Mesendoderm (in vitro differentiated cells): Measurements from ENCODE around the gene FMN1.

ENCODE experiments used
- DNase-seq: peaks from one replicate; pipeline ENCODE4 v3.0.0; 2013
- H2AK5ac ChIP-seq: 2 replicates; pipeline ENCODE4 v1.6.1; 2013; ENCODE audit warnings: low read length, inconsistent platforms
- H2BK120ac ChIP-seq: 2 replicates; pipeline ENCODE4 v1.6.1; 2013; ENCODE audit warnings: low read depth, mild to moderate bottlenecking, low read length, moderate library complexity, mixed read lengths
- H2BK15ac ChIP-seq: replicated peaks from 2 replicates; pipeline ENCODE4 v1.6.1; 2013; ENCODE audit warnings: low read depth, mild to moderate bottlenecking, moderate library complexity
- H2BK5ac ChIP-seq: 2 replicates; pipeline ENCODE4 v1.6.1; 2013; ENCODE audit warnings: low read length, inconsistent platforms
- H3K18ac ChIP-seq: 2 replicates; pipeline ENCODE4 v1.6.1; 2013; ENCODE audit warnings: mild to moderate bottlenecking, low read length, mixed read lengths
- H3K23ac ChIP-seq: one replicate; pipeline ENCODE4 v1.6.1; 2013; ENCODE audit warnings: low read length
- H3K27ac ChIP-seq: 2 replicates; pipeline ENCODE4 v1.5.1; 2013; ENCODE audit warnings: low read depth, mild to moderate bottlenecking, inconsistent platforms, low read length, moderate library complexity
- H3K27me3 ChIP-seq: 2 replicates; pipeline ENCODE4 v1.6.1; 2013; ENCODE audit warnings: low read length, control low read depth, mild to moderate bottlenecking, inconsistent platforms; ENCODE audit not compliant: insufficient read depth, poor library complexity
- H3K36me3 ChIP-seq: 2 replicates; pipeline ENCODE4 v1.6.1; 2013; ENCODE audit warnings: low read length, inconsistent platforms; ENCODE audit not compliant: control insufficient read depth, insufficient read depth
- H3K4ac ChIP-seq: one replicate; pipeline ENCODE4 v1.6.1; 2013; ENCODE audit warnings: low read depth, mild to moderate bottlenecking, low read length, moderate library complexity
- H3K4me1 ChIP-seq: 2 replicates; pipeline ENCODE4 v1.6.1; 2013; ENCODE audit warnings: low read depth, low read length, inconsistent platforms; ENCODE audit not compliant: control insufficient read depth
- H3K4me2 ChIP-seq: 2 replicates; pipeline ENCODE4 v1.6.1; 2013; ENCODE audit warnings: low read length
- H3K4me3 ChIP-seq: 2 replicates; pipeline ENCODE4 v1.5.1; 2013; ENCODE audit warnings: mild to moderate bottlenecking, low read length
- H3K56ac ChIP-seq: one replicate; pipeline ENCODE4 v1.6.1; 2013; ENCODE audit warnings: low read length
- H3K79me1 ChIP-seq: 2 replicates; pipeline ENCODE4 v1.6.1; 2013; ENCODE audit warnings: low read length, inconsistent platforms
- H3K79me2 ChIP-seq: 2 replicates; pipeline ENCODE4 v1.6.1; 2013; ENCODE audit warnings: mild to moderate bottlenecking, low read length; ENCODE audit not compliant: control insufficient read depth, insufficient read depth
- H3K9ac ChIP-seq: 2 replicates; pipeline ENCODE4 v1.6.1; 2013; ENCODE audit warnings: low read length, inconsistent platforms
- H4K5ac ChIP-seq: one replicate; pipeline ENCODE4 v1.6.1; 2013; ENCODE audit warnings: low read length
- H4K8ac ChIP-seq: one replicate; pipeline ENCODE4 v1.6.1; 2013; ENCODE audit warnings: low read depth, mild to moderate bottlenecking, control low read depth, low read length, moderate library complexity
- WGBS: extraction: QIAGEN DNeasy Blood & Tissue Kit; methylation state at CpG from one replicate; pipeline ENCODE4 v1.1.7; 2013; ENCODE audit warnings: low lambda C conversion rate, missing lambda C conversion rate; ENCODE audit not compliant: insufficient coverage; ENCODE audit errors: extremely low coverage; 5-methylcytosine and 5-hydroxymethylcytosine counted together

FMN1 gene

DNA sequence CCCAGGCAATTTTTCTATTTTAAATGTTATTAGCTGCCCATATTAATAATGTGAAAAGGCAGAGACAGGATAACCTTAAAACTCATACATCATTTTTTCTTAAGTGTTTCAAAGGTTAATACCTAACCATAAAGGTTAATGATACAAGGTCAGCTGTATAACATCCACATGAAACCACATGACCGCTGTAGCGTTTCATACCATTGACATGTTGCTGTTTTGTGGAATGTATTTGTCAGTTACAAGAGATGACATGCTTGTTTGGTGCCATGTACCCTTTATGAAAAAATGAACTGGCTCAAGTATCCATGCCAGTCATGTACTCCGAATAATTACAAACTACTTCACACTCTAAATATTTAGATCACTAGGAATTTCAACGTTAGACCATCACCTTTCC, 207.4 kb downstream of the FMN1 start:
- no peaks in the 10 kb centered on the region for H3K36me3 ChIP-seq
- WGBS: 100% methylated on average over 1 of the region's 4 CpGs
- H3K9ac ChIP-seq: no peak overlapping the region
- no peak overlapping the region for H3K4ac ChIP-seq
- no peak overlapping the region for H3K4me3 ChIP-seq
- no peak overlapping the region for H2AK5ac ChIP-seq
- H3K27me3 ChIP-seq: no peaks in the 10 kb centered on the region
- H3K27ac ChIP-seq: no peak overlapping the region
- H3K56ac ChIP-seq: no peak overlapping the region
- no peak overlapping the region for H2BK5ac ChIP-seq
- H3K23ac ChIP-seq: no peak overlapping the region
- H2BK120ac ChIP-seq: no peak overlapping the region
- H4K5ac ChIP-seq: no peak overlapping the region
- no peak overlapping the region for H3K18ac ChIP-seq
- H4K8ac ChIP-seq: no peak overlapping the region
- DNase-seq: no peak
- H3K79me1 ChIP-seq: no peaks in the 10 kb centered on the region
- no peaks in the 10 kb centered on the region for H3K79me2 ChIP-seq
- H3K4me2 ChIP-seq: no peak overlapping the region
- no peak overlapping the region for H2BK15ac ChIP-seq
- peaks cover 2% of the 10 kb centered on the region for H3K4me1 ChIP-seq

DNA sequence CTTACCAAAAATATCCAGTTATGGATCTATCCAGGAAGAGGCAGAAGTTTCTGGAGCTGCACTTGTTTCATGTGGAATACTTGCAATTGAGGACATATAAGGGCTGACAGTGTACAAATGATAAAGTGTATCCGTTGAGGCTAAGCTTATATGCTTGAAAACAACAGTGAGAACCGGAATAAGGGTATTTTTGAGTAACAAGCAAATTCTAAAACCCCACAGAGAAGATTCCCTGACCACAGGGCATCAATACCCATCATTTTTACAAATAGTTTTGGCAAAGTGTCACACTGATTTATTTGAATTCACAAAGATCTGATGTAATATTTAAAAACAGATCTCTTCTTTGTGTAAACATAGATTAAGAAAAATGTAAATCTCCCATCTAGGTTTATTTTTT, 208.4 kb downstream of the FMN1 start:
- Histone ChIP-seq H3K4me1 (peaks cover 2% of the 10 kb centered on the region), H2BK15ac (no peak overlapping the region), H4K8ac (no peak overlapping the region), H3K79me2 (no peaks in the 10 kb centered on the region), H3K9ac (no peak overlapping the region), H3K36me3 (no peaks in the 10 kb centered on the region), H4K5ac (no peak overlapping the region), H3K27me3 (no peaks in the 10 kb centered on the region), H3K27ac (no peak overlapping the region), H2AK5ac (no peak overlapping the region), H2BK120ac (no peak overlapping the region), H3K4ac (no peak overlapping the region), H3K4me3 (no peak overlapping the region), H3K4me2 (no peak overlapping the region), H3K56ac (no peak overlapping the region), H3K23ac (no peak overlapping the region), H2BK5ac (no peak overlapping the region), H3K79me1 (no peaks in the 10 kb centered on the region), H3K18ac (no peak overlapping the region)
- no CpG with 5 or more reads among the region's 2 CpGs for WGBS
- no peak for DNase-seq

DNA sequence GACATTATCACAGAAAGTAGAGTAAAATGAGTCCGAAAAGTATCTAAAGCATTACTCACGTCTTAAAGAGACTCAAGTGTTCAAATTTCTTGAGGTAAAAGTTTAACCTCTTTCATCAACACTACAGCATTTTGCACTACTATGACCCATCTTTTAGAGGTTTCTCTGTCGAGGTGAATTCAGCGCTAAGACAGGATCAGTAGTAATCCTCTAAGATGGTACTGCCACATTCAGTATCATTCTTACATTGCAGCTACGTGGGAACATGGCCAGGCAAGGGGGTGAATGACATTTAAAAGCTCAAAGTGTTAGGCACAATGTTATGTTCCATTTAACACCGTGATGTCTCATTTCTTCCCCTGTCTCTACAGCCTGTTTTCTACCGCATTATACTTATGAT, 210.8 kb downstream of the FMN1 start:
- Histone ChIP-seq H3K23ac (no peak overlapping the region), H3K36me3 (no peaks in the 10 kb centered on the region), H3K79me2 (no peaks in the 10 kb centered on the region), H3K4me2 (no peak overlapping the region), H4K8ac (no peak overlapping the region), H3K79me1 (no peaks in the 10 kb centered on the region), H3K4me1 (peaks cover 2% of the 10 kb centered on the region), H3K9ac (no peak overlapping the region), H3K56ac (peak overlapping the region; percentile 22), H3K4me3 (no peak overlapping the region), H3K27me3 (no peaks in the 10 kb centered on the region), H3K27ac (no peak overlapping the region), H3K4ac (no peak overlapping the region), H2AK5ac (no peak overlapping the region), H2BK5ac (no peak overlapping the region), H3K18ac (no peak overlapping the region), H2BK15ac (no peak overlapping the region), H4K5ac (no peak overlapping the region), H2BK120ac (no peak overlapping the region)
- DNase-seq: no peak
- whole genome bisulfite sequencing: no CpG with 5 or more reads among the region's 7 CpGs

DNA sequence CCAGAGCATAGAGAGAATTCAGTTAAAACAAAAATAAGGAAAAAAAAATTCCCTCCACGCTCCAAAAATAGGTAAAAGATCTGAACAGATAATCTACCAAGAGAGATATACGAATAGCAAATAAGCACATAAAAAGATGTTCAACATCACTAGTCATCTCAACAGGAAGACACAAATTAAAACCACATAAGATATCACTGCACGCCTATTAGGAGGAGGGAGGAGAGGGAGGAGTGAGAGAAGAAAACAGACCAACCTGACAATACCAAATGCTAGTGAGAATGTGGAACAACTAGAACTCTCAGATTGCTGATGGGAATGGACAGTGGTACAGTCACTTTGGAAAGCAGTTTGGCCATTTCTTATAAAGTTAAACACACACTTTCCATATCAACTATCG, 212.5 kb downstream of the FMN1 start:
- Histone ChIP-seq H4K8ac (no peak overlapping the region), H2BK120ac (no peak overlapping the region), H3K4ac (no peak overlapping the region), H3K4me2 (no peak overlapping the region), H3K23ac (no peak overlapping the region), H4K5ac (no peak overlapping the region), H2BK5ac (no peak overlapping the region), H3K4me3 (no peak overlapping the region), H3K36me3 (no peaks in the 10 kb centered on the region), H3K9ac (no peak overlapping the region), H3K56ac (no peak overlapping the region), H2BK15ac (no peak overlapping the region), H2AK5ac (no peak overlapping the region), H3K4me1 (peaks cover 2% of the 10 kb centered on the region), H3K27ac (no peak overlapping the region), H3K18ac (no peak overlapping the region), H3K79me1 (no peaks in the 10 kb centered on the region), H3K27me3 (no peaks in the 10 kb centered on the region), H3K79me2 (no peaks in the 10 kb centered on the region)
- no peak for DNase-seq
- no CpG with 5 or more reads among the region's 4 CpGs for WGBS

DNA sequence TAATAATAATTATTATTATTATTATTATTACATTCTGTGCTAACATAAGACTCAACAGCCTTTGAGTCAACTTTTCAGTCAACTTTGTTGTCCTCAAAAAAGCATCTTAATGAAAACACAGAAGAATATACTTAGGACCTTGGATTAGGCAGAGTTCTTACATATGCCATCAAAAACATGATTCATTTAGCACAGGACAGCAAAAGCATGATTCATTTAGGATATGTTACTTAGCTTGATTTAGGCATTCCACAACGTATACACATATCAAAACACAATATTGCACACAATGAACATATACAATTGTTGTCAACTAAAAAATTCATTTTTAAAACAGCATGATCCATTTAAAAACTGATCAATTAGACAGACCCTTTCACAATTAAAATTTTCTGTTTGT, 213.0 kb downstream of the FMN1 start:
- no peak overlapping the region for H3K4ac ChIP-seq
- no peaks in the 10 kb centered on the region for H3K27me3 ChIP-seq
- no peaks in the 10 kb centered on the region for H3K36me3 ChIP-seq
- no peaks in the 10 kb centered on the region for H3K79me2 ChIP-seq
- H2BK5ac ChIP-seq: no peak overlapping the region
- WGBS: no CpG with 5 or more reads among the region's 1 CpG
- H3K79me1 ChIP-seq: no peaks in the 10 kb centered on the region
- no peak overlapping the region for H3K9ac ChIP-seq
- no peak overlapping the region for H2BK120ac ChIP-seq
- H2BK15ac ChIP-seq: no peak overlapping the region
- no peak for DNase-seq
- H3K4me3 ChIP-seq: no peak overlapping the region
- no peak overlapping the region for H2AK5ac ChIP-seq
- no peak overlapping the region for H3K23ac ChIP-seq
- H3K27ac ChIP-seq: no peak overlapping the region
- no peak overlapping the region for H4K8ac ChIP-seq
- no peak overlapping the region for H3K4me2 ChIP-seq
- peaks cover 2% of the 10 kb centered on the region for H3K4me1 ChIP-seq
- no peak overlapping the region for H4K5ac ChIP-seq
- no peak overlapping the region for H3K18ac ChIP-seq
- H3K56ac ChIP-seq: no peak overlapping the region

DNA sequence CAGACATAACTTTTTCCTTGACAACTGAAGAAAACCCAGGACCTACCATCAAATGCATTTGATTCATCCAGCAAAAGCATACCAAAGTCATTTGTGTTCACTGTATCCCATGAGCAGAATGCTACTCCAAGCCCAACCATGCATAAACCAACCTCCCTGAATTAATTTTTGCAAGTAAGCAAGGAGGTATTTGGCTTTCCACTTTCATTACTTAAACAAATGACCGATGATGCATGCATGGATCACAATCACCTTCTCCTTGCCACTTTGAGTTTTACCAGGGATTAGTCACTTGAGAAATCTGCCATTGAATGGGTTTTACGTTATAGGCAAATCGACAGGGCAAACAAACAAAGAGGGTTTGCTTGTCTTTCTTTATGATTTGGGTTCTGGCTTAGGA, 214.8 kb downstream of the FMN1 start:
- Histone ChIP-seq H3K79me1 (no peaks in the 10 kb centered on the region), H3K23ac (no peak overlapping the region), H2BK15ac (no peak overlapping the region), H4K8ac (no peak overlapping the region), H3K4me1 (no peaks in the 10 kb centered on the region), H3K56ac (no peak overlapping the region), H3K79me2 (no peaks in the 10 kb centered on the region), H3K36me3 (no peaks in the 10 kb centered on the region), H3K18ac (no peak overlapping the region), H3K4me2 (no peak overlapping the region), H2BK5ac (no peak overlapping the region), H4K5ac (no peak overlapping the region), H3K4ac (no peak overlapping the region), H3K27ac (no peak overlapping the region), H3K9ac (no peak overlapping the region), H3K27me3 (no peaks in the 10 kb centered on the region), H3K4me3 (no peak overlapping the region), H2AK5ac (no peak overlapping the region), H2BK120ac (no peak overlapping the region)
- no peak for DNase-seq
- WGBS: no CpG with 5 or more reads among the region's 3 CpGs
